HepG2 (cell line): ENCODE results near the gene SYNE2. TPM values are rescaled to one million over a fixed set of nuclear protein-coding genes. Genes with fewer than 3 reads are reported as not detected.

Source experiments
- ATAC-seq: fragments of 200-7000 bp; cut with Tn5 transposase; 3 replicates; pipeline ENCODE4 v1.9.1; 2020; ENCODE audit warnings: mild to moderate bottlenecking, moderate library complexity
- BruUV-seq: library from RNA; stranded (reverse); fragments of 400-500 nt; replicated peaks from 2 replicates; lab custom pipeline; 2021; lab: Mats Ljungman, UMichigan
- CTCF ChIA-PET: fragments of 300-600 bp; formaldehyde crosslinking; extraction: SDS; loops from one replicate; lab custom pipeline; 2021; ENCODE audit warnings: low total read pairs, inconsistent platforms, low intra/inter-chr PET ratio; lab: Yijun Ruan, JAX
- POLR2A ChIA-PET: fragments of 350-600 bp; sonication (Branson Sonifier 250); formaldehyde crosslinking; loops from one replicate; lab custom pipeline; 2020; ENCODE audit warnings: antibody characterized with exemption, inconsistent platforms; lab: Yijun Ruan, JAX
- DNase-seq: peaks from one replicate; pipeline ENCODE4 v3.0.0-alpha.2; 2015; ENCODE audit warnings: low spot score
- FAIRE-seq: peaks from 3 replicates; lab custom pipeline; 2011; peaks lifted over from hg19 to GRCh38; lab: Jason Lieb, UNC
- H2AFZ ChIP-seq: one replicate; pipeline ENCODE4 v1.6.1; 2011; ENCODE audit warnings: low read length, inconsistent platforms
- H3K27ac ChIP-seq: fragments of 300-600 bp; 3 replicates; pipeline ENCODE4 v1.8.0; 2011; ENCODE audit warnings: mixed run types, mild to moderate bottlenecking, mixed read lengths, low read length, inconsistent platforms; ENCODE audit not compliant: insufficient read depth; ENCODE audit errors: extremely low read length
- H3K27me3 ChIP-seq, 2 experiments: fragments of 200-600 bp in 1 of 2; 2 replicates in 1 of 2; 3 replicates in 1 of 2; pipeline versions ENCODE4 v1.6.0 to v1.8.0; 2011; ENCODE audit warnings: low read length in 2 of 2, mild to moderate bottlenecking in 2 of 2, moderate library complexity in 2 of 2, inconsistent platforms in 1 of 2; ENCODE audit not compliant: insufficient read depth in 2 of 2, control insufficient read depth in 1 of 2
- H3K36me3 ChIP-seq, 2 experiments: fragments of 200-600 bp in 1 of 2; replicated peaks in 1 of 2; 2 replicates in 1 of 2; 3 replicates in 1 of 2; pipeline versions ENCODE4 v1.5.1 to v1.8.0; 2011; ENCODE audit warnings: low read length in 2 of 2, inconsistent platforms in 1 of 2; ENCODE audit not compliant: insufficient read depth in 2 of 2, control insufficient read depth in 1 of 2
- H3K4me1 ChIP-seq: 2 replicates; pipeline ENCODE4 v1.5.1; 2012; ENCODE audit warnings: low read length, inconsistent platforms; ENCODE audit not compliant: insufficient read depth
- H3K4me2 ChIP-seq: 2 replicates; pipeline ENCODE4 v1.6.0; 2011; ENCODE audit warnings: low read depth, low read length, inconsistent platforms
- H3K4me3 ChIP-seq, 3 experiments: fragments of 200-600 bp in 1 of 3; sonication (generic), shearing (Covaris generic) in 1 of 3; replicated peaks in 1 of 3; 2 replicates each; pipeline ENCODE4 v1.5.1; 2011 to 2016; ENCODE audit warnings: low read length in 3 of 3, inconsistent platforms in 2 of 3, low read depth in 2 of 3, mild to moderate bottlenecking in 2 of 3, control low read depth in 1 of 3, mixed read lengths in 1 of 3; ENCODE audit not compliant: insufficient read depth in 1 of 3
- H3K79me2 ChIP-seq: one replicate; pipeline ENCODE4 v1.6.1; 2011; ENCODE audit warnings: low read length, inconsistent platforms; ENCODE audit not compliant: insufficient read depth
- H3K9ac ChIP-seq: 2 replicates; pipeline ENCODE4 v1.6.0; 2011; ENCODE audit warnings: mild to moderate bottlenecking, low read depth, low read length, inconsistent platforms; ENCODE audit not compliant: insufficient read depth
- H3K9me3 ChIP-seq: 2 replicates; pipeline ENCODE4 v1.5.1; 2012; ENCODE audit warnings: mild to moderate bottlenecking, low read length
- H4K20me1 ChIP-seq: 2 replicates; pipeline ENCODE4 v1.6.0; 2011; ENCODE audit warnings: inconsistent platforms, mild to moderate bottlenecking, low read length, moderate library complexity; ENCODE audit not compliant: insufficient read depth
- CTCF ChIP-seq: sonication (generic); formaldehyde crosslinking; IDR thresholded peaks from 2 replicates; pipeline ENCODE4 v1.5.0; 2020; ENCODE audit warnings: mild to moderate bottlenecking, missing genetic modification reagents, moderate library complexity
- ELK4 ChIP-seq: sonication (generic); formaldehyde crosslinking; IDR thresholded peaks from 2 replicates; pipeline ENCODE4 v1.9.0; 2021; ENCODE audit warnings: missing genetic modification reagents, borderline replicate concordance
- HES4 ChIP-seq: sonication (generic); formaldehyde crosslinking; IDR thresholded peaks from 2 replicates; pipeline ENCODE4 v1.9.0; 2021; ENCODE audit warnings: mild to moderate bottlenecking, missing genetic modification reagents, borderline replicate concordance
- MAFK ChIP-seq, 2 experiments: IDR thresholded peaks in 1 of 2; conservative IDR thresholded peaks in 1 of 2; 2 replicates each; pipeline ENCODE4 v1.6.1; 2011; ENCODE audit warnings: improper control_type of control experiment in 2 of 2, low read length in 2 of 2
- MATR3 ChIP-seq: sonication (generic); formaldehyde crosslinking; IDR thresholded peaks from 2 replicates; pipeline ENCODE4 v1.4.0; 2020; ENCODE audit warnings: missing genetic modification reagents
- RELA ChIP-seq: sonication (generic); formaldehyde crosslinking; IDR thresholded peaks from 2 replicates; pipeline ENCODE4 v1.4.0; 2020; ENCODE audit warnings: missing genetic modification reagents
- TFDP1 ChIP-seq: IDR thresholded peaks from 2 replicates; pipeline ENCODE4 v1.6.1; 2016; ENCODE audit warnings: missing compliant biosample characterization, missing genetic modification reagents, borderline replicate concordance
- THAP7 ChIP-seq: sonication (generic); formaldehyde crosslinking; IDR thresholded peaks from 2 replicates; pipeline ENCODE4 v1.8.1; 2023; ENCODE audit warnings: mild to moderate bottlenecking, missing genetic modification reagents
- YY1 ChIP-seq: IDR thresholded peaks from 2 replicates; pipeline ENCODE4 v1.6.1; 2011; ENCODE audit warnings: low read length, low read depth, moderate library complexity, mild to moderate bottlenecking; ENCODE audit not compliant: insufficient read depth, insufficient replicate concordance
- ZBTB46 ChIP-seq: sonication (generic); formaldehyde crosslinking; IDR thresholded peaks from 2 replicates; pipeline ENCODE4 v1.4.0; 2020; ENCODE audit warnings: mild to moderate bottlenecking, missing genetic modification reagents, borderline replicate concordance
- ZKSCAN8 ChIP-seq: IDR thresholded peaks from 2 replicates; pipeline ENCODE4 v1.6.1; 2016; ENCODE audit warnings: borderline replicate concordance, missing genetic modification reagents, missing compliant biosample characterization
- ZNF263 ChIP-seq: sonication (generic); formaldehyde crosslinking; IDR thresholded peaks from 2 replicates; pipeline ENCODE4 v1.4.0; 2020; ENCODE audit warnings: missing genetic modification reagents
- ZNF496 ChIP-seq: sonication (generic); formaldehyde crosslinking; IDR thresholded peaks from 2 replicates; pipeline ENCODE4 v1.8.1; 2023; ENCODE audit warnings: mild to moderate bottlenecking, moderate library complexity, missing genetic modification reagents; ENCODE audit not compliant: insufficient replicate concordance
- ZNF543 ChIP-seq: sonication (generic); formaldehyde crosslinking; IDR thresholded peaks from 2 replicates; pipeline ENCODE4 v1.4.0; 2020; ENCODE audit warnings: mild to moderate bottlenecking, missing genetic modification reagents
- ZNF569 ChIP-seq: sonication (generic); formaldehyde crosslinking; IDR thresholded peaks from 2 replicates; pipeline ENCODE4 v1.5.0; 2020; ENCODE audit warnings: mild to moderate bottlenecking, missing genetic modification reagents, moderate library complexity, borderline replicate concordance
- ZNF703 ChIP-seq: sonication (generic); formaldehyde crosslinking; IDR thresholded peaks from 2 replicates; pipeline ENCODE4 v1.5.1; 2020; ENCODE audit warnings: missing genetic modification reagents, mild to moderate bottlenecking, moderate library complexity, borderline replicate concordance
- ZNF724P ChIP-seq: sonication (generic); formaldehyde crosslinking; IDR thresholded peaks from 2 replicates; pipeline ENCODE4 v1.8.0; 2022; ENCODE audit warnings: missing genetic modification reagents, borderline replicate concordance
- ZNF891 ChIP-seq: sonication (generic); formaldehyde crosslinking; IDR thresholded peaks from 2 replicates; pipeline ENCODE4 v1.5.0; 2020; ENCODE audit warnings: mild to moderate bottlenecking, missing genetic modification reagents
- WGBS: methylation state at CpG from one replicate; pipeline ENCODE4 v1.1.6; 2017; ENCODE audit warnings: low lambda C conversion rate; 5-methylcytosine and 5-hydroxymethylcytosine counted together
- in situ Hi-C: cut with HindIII; loops from 2 replicates; pipeline ENCODE4 v1.10.0; 2017; ENCODE audit warnings: low pct_unique_long_range_greater_than_20kb; ENCODE audit not compliant: extremely low pct_ligation_motif_present
- intact Hi-C: fragments of 100-400 bp; cut with micrococcal nuclease; formaldehyde crosslinking; loops from one replicate; pipeline ENCODE4 v1.10.0; 2022; ENCODE audit not compliant: unreplicated experiment
- polyA plus RNA-seq, 8 experiments: library from polyadenylated mRNA; depleted of rRNA in 3 of 8; stranded (reverse) in 7 of 8; unstranded in 1 of 8; fragments of >200 nt; fragmentation: Illumina TruSeq in 4 of 8; extraction: Trizol in 4 of 8; gene quantifications; 2 replicates each; pipeline versions ENCODE4 v1.2.1 to v1.2.3, GENCODE V29; 2011 to 2016; ENCODE audit warnings: low read depth in 4 of 8, missing spikeins in 1 of 8, mixed read lengths in 1 of 8; ENCODE audit not compliant: insufficient read depth in 1 of 8
- total RNA-seq, 5 experiments: library from RNA; depleted of rRNA; stranded (reverse); fragments of >200 nt; fragmentation: Illumina TruSeq; extraction: Trizol; gene quantifications; 2 replicates each; pipeline ENCODE4 v1.2.3, GENCODE V29; 2016; ENCODE audit warnings: low read depth in 1 of 5

The SYNE2 gene
- total and polyA plus RNA-seq, 2 of the 13 experiments (the other 11 are each of a cell fraction or from before 2014, with no cell fraction given), result 6.2 to 13.3 TPM

- no peak for TF ChIP-seq CTCF
- no peak for TF ChIP-seq ZBTB46 (CRISPR knock-in tag)
- no peak for TF ChIP-seq ZNF891
- no peak for TF ChIP-seq THAP7
- no peak for TF ChIP-seq MAFK (conservative IDR thresholded peaks at IDR 0.05 in 1 of 2, IDR thresholded peaks at IDR 0.05 in 1 of 2; ENCODE audit: low read length in 2 of 2)
These were observed 407.6 kb downstream of the SYNE2 start (continued) for GRCh38 chr14:64260418-64260817.

- H3K9me3 ChIP-seq, result no peaks in the 10 kb centered on the region
- ChIA-PET CTCF (no interaction called here), POLR2A (no interaction called here)
- ATAC-seq, result no peak
- no peaks in the 10 kb centered on the region for H4K20me1 ChIP-seq
- no peak for DNase-seq
- H3K4me2 ChIP-seq, result no peak overlapping the region
- FAIRE-seq, result no peak
- H3K4me1 ChIP-seq, result no peaks in the 10 kb centered on the region
- in situ Hi-C loops (no loop called here), intact Hi-C loops (no loop called here)
- BruUV-seq, result no TSS peak
- H3K36me3 ChIP-seq, result no peaks in the 10 kb centered on the region
- H3K9ac ChIP-seq, result no peak overlapping the region
- WGBS, result 0% methylated on average over 1 of the region's 1 CpG
- no peak overlapping the region for H3K4me3 ChIP-seq
- no peak overlapping the region for H3K27ac ChIP-seq
- H3K79me2 ChIP-seq, result no peaks in the 10 kb centered on the region
- no peak overlapping the region for H2AFZ ChIP-seq
- H3K27me3 ChIP-seq, result no peaks in the 10 kb centered on the region
- TF ChIP-seq HES4 (CRISPR knock-in tag) (no peak), ZNF543 (CRISPR knock-in tag) (no peak), RELA (no peak), ZNF724P (no peak), MATR3 (CRISPR knock-in tag) (no peak), YY1 (no peak), ELK4 (CRISPR knock-in tag) (no peak), ZKSCAN8 (no peak), ZNF263 (no peak), TFDP1 (CRISPR knock-in tag) (no peak), ZNF703 (no peak), ZNF496 (CRISPR knock-in tag) (no peak), ZNF569 (no peak)
These were observed 412.4 kb downstream of the SYNE2 start for GRCh38 chr14:64265222-64265621.
